Esophagus muscularis mucosa (tissue), 4 donors: ENCODE measurements around the gene GAS7. TPM values are rescaled to one million over a fixed set of nuclear protein-coding genes. Genes with fewer than 3 reads are reported as not detected.
A peak's percentile ranks its signal among the peaks of the same experiment; 100 is the strongest.

Experiments
- DNase-seq: peaks from one replicate; pipeline ENCODE4 v3.0.0-alpha.2; 2017; ENCODE audit errors: extremely low spot score
- H3K27ac ChIP-seq, 4 donors: fragments of 200-600 bp; sonication (generic); replicated peaks in 1 of 4; 1 replicate in 3 of 4; 2 replicates in 1 of 4; pipeline ENCODE4 v1.5.1; 2016 to 2019; ENCODE audit warnings: mild to moderate bottlenecking in 1 of 4
- H3K27me3 ChIP-seq, 4 donors: fragments of 200-600 bp; sonication (generic); one replicate each; pipeline versions ENCODE4 v1.5.1 to v1.6.0; 2016 to 2019
- H3K36me3 ChIP-seq, 4 donors: fragments of 200-600 bp; sonication (generic); one replicate each; pipeline ENCODE4 v1.5.1; 2016 to 2019
- H3K4me1 ChIP-seq, 4 donors: fragments of 200-600 bp; sonication (generic); one replicate each; pipeline ENCODE4 v1.5.1; 2016 to 2019
- H3K4me3 ChIP-seq, 4 donors: fragments of 200-600 bp; sonication (generic); 1 replicate in 2 of 4; 2 replicates in 2 of 4; pipeline ENCODE4 v1.5.1; 2016 to 2019; ENCODE audit warnings: mild to moderate bottlenecking in 4 of 4, moderate library complexity in 1 of 4
- H3K9me3 ChIP-seq, 4 donors: fragments of 200-600 bp; sonication (generic); 1 replicate in 3 of 4; 2 replicates in 1 of 4; pipeline ENCODE4 v1.5.1; 2016 to 2019
- EP300 ChIP-seq: sonication (generic); formaldehyde crosslinking; IDR thresholded peaks from one replicate; pipeline ENCODE4 v1.6.1; 2017; ENCODE audit warnings: antibody characterized with exemption
- POLR2A ChIP-seq: fragments of 450-650 bp; IDR thresholded peaks from one replicate; pipeline ENCODE4 v1.6.1; 2017; ENCODE audit warnings: antibody characterized with exemption, moderate library complexity, mild to moderate bottlenecking, low read depth
- POLR2AphosphoS5 ChIP-seq, 2 donors: sonication (generic); formaldehyde crosslinking; IDR thresholded peaks; one replicate each; pipeline ENCODE4 v1.6.1; 2017; ENCODE audit warnings: antibody characterized with exemption in 2 of 2
- WGBS: methylation state at CpG from one replicate; pipeline ENCODE4 v1.1.5; 2018; 5-methylcytosine and 5-hydroxymethylcytosine counted together
- intact Hi-C: fragments of 100-400 bp; cut with DNase I; formaldehyde crosslinking; loops from one replicate; pipeline ENCODE4 v1.15.1; 2023
- total RNA-seq, 4 donors: library from RNA; depleted of rRNA; stranded (reverse); fragments of >200 nt; gene quantifications; one replicate each; pipeline versions ENCODE4 v1.1.0 to v1.2.1, GENCODE V29; 2016
- TF ChIP-seq, protein P1 (sequence below), 3 experiments: fragments of 200-600 bp in 2 of 3; fragments of 450-650 bp in 1 of 3; sonication (generic) in 2 of 3; IDR thresholded peaks; one replicate each; pipeline ENCODE4 v1.5.1; 2017 to 2019; ENCODE audit warnings: antibody characterized with exemption in 3 of 3, mild to moderate bottlenecking in 2 of 3, moderate library complexity in 1 of 3

The GAS7 gene
- total RNA-seq, 4 donors from 2014 or later, result 77.3 to 124 (median 86.7) TPM

- H3K27me3 ChIP-seq, result no peaks in the 10 kb centered on the region
- WGBS, result 79% methylated on average over 10 of the region's 10 CpGs
- no peaks in the 10 kb centered on the region for H3K9me3 ChIP-seq
- peaks cover 10 to 52% (median 32%) of the 10 kb centered on the region in 4 donors for H3K4me1 ChIP-seq
- H3K27ac ChIP-seq, result peak overlapping the region in 1 of 4 donors; percentile 14
- no peak overlapping the region for H3K4me3 ChIP-seq
- peaks cover 0 to 12% (median 4%) of the 10 kb centered on the region in 4 donors for H3K36me3 ChIP-seq
- intact Hi-C loops, result no loop called here
- DNase-seq, result no peak
- TF ChIP-seq POLR2A, result no peak
- no peak for TF ChIP-seq POLR2AphosphoS5 (IDR thresholded peaks at IDR 0.05)
- TF ChIP-seq, protein P1, sequence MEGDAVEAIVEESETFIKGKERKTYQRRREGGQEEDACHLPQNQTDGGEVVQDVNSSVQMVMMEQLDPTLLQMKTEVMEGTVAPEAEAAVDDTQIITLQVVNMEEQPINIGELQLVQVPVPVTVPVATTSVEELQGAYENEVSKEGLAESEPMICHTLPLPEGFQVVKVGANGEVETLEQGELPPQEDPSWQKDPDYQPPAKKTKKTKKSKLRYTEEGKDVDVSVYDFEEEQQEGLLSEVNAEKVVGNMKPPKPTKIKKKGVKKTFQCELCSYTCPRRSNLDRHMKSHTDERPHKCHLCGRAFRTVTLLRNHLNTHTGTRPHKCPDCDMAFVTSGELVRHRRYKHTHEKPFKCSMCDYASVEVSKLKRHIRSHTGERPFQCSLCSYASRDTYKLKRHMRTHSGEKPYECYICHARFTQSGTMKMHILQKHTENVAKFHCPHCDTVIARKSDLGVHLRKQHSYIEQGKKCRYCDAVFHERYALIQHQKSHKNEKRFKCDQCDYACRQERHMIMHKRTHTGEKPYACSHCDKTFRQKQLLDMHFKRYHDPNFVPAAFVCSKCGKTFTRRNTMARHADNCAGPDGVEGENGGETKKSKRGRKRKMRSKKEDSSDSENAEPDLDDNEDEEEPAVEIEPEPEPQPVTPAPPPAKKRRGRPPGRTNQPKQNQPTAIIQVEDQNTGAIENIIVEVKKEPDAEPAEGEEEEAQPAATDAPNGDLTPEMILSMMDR (IDR thresholded peaks at IDR 0.05), result no peak
- TF ChIP-seq EP300, result no peak
These were observed 221.9 kb downstream of the GAS7 start for GRCh38 chr17:9976283-9977179.

GRCh38 chr17:9974448-9975381, 223.7 kb downstream of the GAS7 start:
- no peaks in the 10 kb centered on the region for H3K27me3 ChIP-seq
- no peaks in the 10 kb centered on the region for H3K9me3 ChIP-seq
- 80% methylated on average over 16 of the region's 16 CpGs for WGBS
- DNase-seq, result no peak
- intact Hi-C loops, result no loop called here
- no peak overlapping the region for H3K4me3 ChIP-seq
- peaks cover 10 to 53% (median 36%) of the 10 kb centered on the region in 4 donors for H3K4me1 ChIP-seq
- H3K27ac ChIP-seq, result peak overlapping the region; percentile 31 to 60 (median 58)
- H3K36me3 ChIP-seq, result no peaks in the 10 kb centered on the region
- TF ChIP-seq POLR2AphosphoS5 (IDR thresholded peaks at IDR 0.05) (no peak), EP300 (no peak), POLR2A (no peak)
- TF ChIP-seq, protein P1 (IDR thresholded peaks at IDR 0.05), result no peak

- intact Hi-C loops, result no loop called here
- no peaks in the 10 kb centered on the region for H3K27me3 ChIP-seq
- TF ChIP-seq, protein P1 (IDR thresholded peaks at IDR 0.05), result no peak
- TF ChIP-seq POLR2AphosphoS5 (IDR thresholded peaks at IDR 0.05) (no peak), POLR2A (no peak), EP300 (no peak)
These were observed 224.5 kb downstream of the GAS7 start for GRCh38 chr17:9973669-9974447.

DNA sequence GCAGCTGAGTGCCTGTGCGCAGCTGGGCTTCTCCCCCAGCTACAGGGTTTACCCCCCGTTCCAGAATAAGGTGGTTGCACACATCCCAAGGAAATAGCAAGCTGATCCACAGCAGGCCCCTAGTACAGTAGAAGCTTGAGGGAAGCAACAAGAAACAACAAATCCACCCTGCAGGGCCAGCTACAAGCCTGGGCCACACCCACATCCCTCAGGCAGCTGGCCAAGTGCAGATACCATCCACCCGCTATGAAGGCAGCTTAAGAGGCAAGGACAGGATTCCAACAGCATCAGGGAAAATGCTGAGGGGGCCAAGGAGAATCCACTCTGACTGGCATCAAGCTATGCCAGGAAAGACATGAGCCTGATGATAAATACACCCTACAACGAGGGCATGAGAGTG, 226.4 kb downstream of the GAS7 start:
- intact Hi-C loops, result no loop called here
- no peaks in the 10 kb centered on the region for H3K27me3 ChIP-seq
- H3K4me3 ChIP-seq, result no peak overlapping the region
- DNase-seq, result no peak
- peak overlapping the region in 1 of 4 donors; percentile 20 for H3K27ac ChIP-seq
- peaks cover 10 to 36% (median 32%) of the 10 kb centered on the region in 4 donors for H3K4me1 ChIP-seq
- no peaks in the 10 kb centered on the region for H3K9me3 ChIP-seq
- 22% methylated on average over 2 of the region's 4 CpGs for WGBS
- TF ChIP-seq EP300, result no peak
- no peak for TF ChIP-seq POLR2A
- TF ChIP-seq, protein P1 (IDR thresholded peaks at IDR 0.05), result no peak
- TF ChIP-seq POLR2AphosphoS5 (IDR thresholded peaks at IDR 0.05), result no peak
- no peaks in the 10 kb centered on the region for H3K36me3 ChIP-seq

More at GRCh38 chr17:9973669-9974447, 224.5 kb downstream of the GAS7 start:
- no peak for DNase-seq
- no peak overlapping the region for H3K4me3 ChIP-seq
- WGBS, result 41% methylated on average over 13 of the region's 13 CpGs
- peak overlapping the region; percentile 31 to 60 (median 58) for H3K27ac ChIP-seq
- no peaks in the 10 kb centered on the region for H3K9me3 ChIP-seq
- H3K4me1 ChIP-seq, result peaks cover 10 to 46% (median 33%) of the 10 kb centered on the region in 4 donors
- no peaks in the 10 kb centered on the region for H3K36me3 ChIP-seq
